ENCODE measurements around the gene GABARAP.
A peak's percentile ranks its signal among the peaks of the same experiment; 100 is the strongest.

The GABARAP gene

DNA sequence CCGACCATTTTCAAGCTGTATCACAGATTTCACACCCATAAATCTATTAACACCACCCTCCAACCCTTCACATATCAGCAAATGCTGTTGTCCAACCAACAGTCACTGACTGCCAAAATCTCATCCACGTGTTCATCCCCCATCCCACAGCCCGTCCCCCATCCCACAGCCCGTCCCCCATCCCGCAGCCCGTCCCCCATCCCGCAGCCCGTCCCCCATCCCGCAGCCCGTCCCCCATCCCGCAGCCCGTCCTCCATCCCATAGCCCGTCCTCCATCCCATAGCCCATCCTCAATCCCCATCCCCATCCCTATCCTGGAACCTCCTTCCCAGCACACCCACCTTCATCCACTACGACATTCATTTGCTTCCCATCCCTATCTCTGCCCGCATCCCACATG is 36.7 kb downstream of the GABARAP start:
- no peak for DNase-seq

DNA sequence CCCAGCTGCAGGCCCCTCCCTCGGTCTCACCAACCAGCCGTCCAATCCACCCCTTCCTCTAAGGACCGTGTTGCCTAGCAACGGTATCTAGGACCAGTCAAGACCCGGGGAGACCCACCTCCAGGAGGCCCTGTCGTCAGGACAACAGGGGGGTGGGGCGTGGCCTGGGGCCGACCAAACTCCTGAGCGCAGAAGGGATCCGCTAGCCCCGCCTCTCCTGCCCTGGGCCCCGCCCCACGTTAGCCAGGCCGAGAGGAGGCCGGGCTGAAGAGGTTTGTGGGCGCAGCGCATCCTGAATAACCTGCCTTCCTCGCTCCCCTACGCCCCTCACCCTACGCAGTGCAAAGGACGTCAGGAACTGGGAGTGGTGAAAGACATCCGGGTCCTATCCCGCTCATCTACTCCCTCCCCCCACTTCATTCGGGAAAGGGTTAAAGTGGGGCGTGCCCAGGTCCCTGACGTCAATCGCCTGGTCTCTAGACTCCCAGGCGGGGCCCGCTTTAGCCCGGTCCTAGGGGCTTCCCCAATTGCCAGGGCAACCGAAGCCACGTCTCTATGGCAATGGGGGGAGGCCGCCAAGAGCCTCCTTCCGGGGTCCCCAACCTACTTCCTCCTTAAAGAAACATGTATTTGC is 37.3 kb downstream of the GABARAP start:
- peak; percentile 60 to 77 for DNase-seq

DNA sequence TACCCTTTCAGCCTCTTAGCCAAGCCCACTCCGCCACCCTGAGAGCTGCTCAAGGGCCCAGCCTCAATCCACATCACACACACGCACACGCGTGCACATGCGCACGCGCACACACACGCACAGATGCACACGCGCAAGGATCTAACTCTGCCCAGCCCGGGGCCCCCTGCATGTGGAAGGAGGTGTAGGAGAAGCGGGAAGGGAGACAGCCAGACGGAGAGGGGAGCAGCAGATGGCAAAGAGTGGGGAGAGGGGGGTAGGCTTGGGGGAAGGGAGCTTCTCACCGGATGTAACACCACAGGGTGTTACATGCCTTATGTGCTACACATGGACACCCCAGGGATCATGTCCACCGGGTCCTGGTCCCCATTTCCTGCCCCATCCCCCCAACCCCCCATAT is 37.9 kb downstream of the GABARAP start:
- DNase-seq, result no peak

DNA sequence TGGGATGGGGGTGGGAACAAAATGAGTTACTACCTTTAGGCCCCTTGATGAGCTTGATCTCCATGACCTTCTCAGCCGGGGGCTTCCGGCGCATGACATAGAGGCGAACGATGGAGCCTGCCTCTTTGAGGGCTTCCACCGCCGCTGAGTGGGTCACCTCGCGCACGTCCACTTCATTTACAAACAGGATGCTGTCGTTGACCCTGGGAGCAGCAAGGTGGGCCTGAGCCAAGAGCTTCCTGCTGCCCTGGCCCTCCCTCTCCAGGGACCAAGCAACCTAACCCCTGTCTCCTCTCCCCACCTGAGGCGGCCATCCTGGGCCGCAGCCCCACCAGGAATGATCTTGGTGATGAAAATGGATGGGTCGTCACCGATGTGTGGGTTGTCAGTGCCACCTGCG is 38.9 kb downstream of the GABARAP start:
- no peak for DNase-seq

DNA sequence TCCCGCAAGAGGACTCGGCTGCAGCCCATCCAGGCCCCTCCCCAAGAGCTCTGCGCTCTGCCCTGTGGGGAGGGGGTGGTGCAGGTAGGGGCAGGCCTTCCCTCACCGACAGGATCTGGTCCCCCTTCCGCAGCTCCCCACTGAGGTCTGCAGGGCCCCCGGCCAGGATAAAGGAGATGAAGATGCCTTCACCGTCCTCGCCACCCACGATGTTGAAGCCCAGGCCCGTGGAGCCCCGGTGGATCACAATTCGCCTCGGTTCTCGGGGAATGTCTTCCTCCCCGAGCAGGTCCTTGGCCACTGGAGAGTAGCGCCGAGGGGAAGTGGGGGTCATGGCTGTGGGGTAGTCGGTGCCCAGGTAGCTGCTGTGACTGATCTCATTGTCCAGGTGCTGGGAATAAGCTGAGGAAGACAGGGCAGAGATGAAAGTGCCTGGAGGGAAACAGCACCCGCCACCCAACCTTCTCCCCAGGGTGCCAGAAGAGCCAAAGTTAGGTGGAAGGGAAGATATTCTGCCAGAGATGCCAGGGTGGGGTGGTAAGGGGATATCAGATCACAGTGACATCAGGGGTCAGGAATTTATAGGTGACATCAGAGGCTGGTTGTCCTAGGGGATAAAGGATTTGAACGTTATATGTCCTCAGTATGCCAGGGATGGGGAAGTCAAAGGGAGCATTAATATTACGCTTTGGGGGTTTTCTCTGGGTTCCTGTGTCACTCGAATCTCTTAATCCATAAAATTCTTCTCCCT is 45.4 kb downstream of the GABARAP start:
- DNase-seq, result no peak

DNA sequence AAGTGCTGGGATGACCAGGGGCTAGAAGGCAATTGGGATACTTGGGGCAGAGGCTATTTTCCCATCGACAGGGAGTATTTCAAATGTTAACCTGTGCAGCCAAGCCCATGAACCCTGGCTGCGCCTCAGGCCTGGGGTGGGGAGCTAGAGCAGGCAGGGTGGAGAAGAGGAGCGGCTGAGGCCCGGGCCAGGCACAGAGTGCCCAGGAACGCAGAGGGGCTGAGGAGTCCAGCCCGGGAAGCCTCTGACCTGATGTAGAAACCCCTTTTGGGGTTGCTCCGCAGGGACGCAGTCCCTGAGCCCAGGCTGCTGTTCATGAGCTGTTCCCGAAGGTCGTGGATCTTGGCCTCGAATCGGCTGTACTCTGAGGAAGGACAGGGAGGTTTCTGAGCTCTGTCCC is 46.3 kb downstream of the GABARAP start:
- DNase-seq, result no peak

DNA sequence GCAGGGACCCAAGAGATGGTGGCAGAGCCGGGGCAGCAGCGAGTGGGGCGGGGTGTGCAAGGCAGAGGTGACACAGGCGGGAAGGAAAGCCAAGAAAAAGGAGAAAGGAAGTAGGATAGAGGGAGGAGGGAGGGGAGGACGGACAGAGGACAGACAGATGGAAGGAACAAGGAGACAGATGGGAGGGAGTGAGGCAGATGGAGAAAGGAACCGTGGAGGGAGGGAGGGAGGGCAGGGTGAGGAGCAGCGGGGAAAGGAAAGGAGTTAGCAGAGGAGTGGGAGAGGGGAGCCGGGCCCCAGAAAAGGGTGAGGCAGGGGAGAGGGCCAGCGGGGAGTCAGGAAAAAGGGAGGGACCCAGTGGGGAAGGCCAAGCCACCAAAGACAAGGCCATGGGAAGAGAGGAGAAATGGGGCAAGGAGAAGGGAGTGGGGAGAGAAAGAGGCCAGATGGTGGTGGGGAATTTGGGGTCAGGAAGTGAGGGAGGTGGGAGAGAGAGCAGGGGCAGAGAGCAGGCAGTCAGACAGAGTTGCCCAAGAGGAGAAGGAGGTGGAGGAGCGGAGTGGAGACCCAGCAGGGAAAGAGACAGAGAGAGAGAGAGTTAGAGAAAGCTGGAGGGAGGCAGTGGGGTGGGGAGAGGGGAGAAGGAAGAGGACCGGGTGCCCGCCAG is 49.8 kb downstream of the GABARAP start:
- no peak for DNase-seq

DNA sequence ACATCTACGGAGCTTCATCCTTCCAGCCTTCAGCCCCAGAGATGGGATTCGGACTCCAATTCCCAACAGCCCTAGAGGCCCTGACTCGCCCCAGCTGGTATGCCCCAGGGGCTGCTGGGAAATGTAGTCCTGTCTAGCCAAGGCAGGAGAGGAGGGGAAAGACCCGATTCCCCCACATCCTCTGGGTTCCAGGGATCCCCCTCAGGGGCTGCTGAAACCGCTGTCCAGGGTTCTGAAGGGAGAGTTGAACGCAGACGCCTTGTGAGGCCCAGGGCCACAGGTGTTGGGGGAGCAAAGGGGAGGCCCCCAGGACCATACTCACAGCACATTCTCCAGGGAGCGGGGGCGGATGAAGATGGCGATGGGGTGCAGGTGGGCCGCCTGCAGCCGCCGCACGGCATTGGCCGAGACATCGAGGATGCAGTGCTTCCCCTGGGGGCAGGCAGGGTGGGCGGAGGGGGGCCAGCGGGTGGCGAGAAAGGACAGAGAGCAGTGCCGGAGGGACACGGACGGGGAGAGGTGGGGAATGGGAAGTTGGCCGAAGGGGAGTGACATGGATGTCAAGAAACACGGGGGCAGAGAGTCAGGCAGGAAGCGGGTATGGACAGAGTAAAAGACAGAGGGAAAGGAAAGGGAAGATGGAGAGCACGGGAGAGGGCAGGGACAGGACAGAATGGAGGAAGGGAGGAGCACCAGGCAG is 50.5 kb downstream of the GABARAP start:
- DNase-seq, result peak in 1 of 2 donors; percentile 26

DNA sequence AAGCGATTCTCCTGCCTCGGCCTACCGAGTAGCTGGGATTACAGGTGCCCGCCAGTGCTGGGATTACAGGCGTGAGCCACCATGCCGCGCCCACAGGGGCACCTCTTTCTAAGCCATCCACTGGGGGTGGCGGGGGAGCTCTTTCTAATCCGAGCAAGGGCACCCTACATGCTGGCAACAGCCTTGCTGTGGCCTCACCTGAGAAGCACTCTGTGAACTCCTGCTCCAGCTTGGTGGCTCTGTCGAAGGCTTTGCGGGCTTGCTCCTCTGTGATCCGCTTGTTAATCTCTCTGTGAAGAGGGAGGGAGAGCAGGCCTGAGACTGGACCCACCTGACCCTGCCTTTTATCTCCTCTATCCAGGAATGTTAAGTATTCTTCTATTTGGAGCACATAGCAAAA is 51.2 kb downstream of the GABARAP start:
- no peak for DNase-seq

DNA sequence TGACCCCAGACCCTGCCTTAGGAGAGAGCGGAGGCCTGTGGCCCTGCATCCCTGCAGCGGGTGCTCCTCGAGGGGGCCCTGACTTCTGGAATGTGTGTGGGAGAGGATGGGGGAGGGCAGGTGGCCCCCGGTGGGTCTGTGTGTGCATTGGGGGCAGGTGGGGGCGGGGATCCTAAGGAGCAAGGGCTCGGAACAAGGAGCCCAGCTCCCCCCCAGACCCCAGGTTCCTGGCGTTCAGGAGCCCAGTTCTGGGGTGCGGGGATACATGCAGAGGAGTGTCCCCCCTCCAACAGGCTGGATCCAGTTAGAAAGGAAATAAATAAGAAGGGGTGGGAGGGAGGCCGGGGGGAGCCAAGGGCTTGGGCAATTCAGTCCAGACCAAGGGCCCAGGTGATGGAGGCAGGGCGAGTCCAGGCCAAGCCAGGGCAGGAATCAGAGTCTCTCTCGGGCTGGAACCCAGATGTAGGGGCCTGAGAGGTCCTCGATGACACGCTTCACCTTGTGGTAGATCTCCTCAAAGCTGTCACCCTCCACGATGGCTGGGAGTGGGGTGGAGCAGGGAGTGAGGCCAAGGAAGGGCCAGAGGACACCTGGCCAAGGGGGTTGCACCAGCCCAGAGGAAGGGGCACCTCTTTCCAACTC is 51.9 kb downstream of the GABARAP start:
- no peak for DNase-seq

Data from inflammatory macrophage treated with lipopolysaccharide for 1 hour (primary cell).